GM21717 (cell line): ENCODE results near the gene TEX2.
A peak's percentile ranks its signal among the peaks of the same experiment; 100 is the strongest.

Experiments used
- ATAC-seq: cut with Tn5 transposase; IDR thresholded peaks from one replicate; pipeline ENCODE4 v1.9.1; 2021; ENCODE audit warnings: mild to moderate bottlenecking, moderate library complexity; ENCODE audit not compliant: unreplicated experiment

Gene TEX2

DNA sequence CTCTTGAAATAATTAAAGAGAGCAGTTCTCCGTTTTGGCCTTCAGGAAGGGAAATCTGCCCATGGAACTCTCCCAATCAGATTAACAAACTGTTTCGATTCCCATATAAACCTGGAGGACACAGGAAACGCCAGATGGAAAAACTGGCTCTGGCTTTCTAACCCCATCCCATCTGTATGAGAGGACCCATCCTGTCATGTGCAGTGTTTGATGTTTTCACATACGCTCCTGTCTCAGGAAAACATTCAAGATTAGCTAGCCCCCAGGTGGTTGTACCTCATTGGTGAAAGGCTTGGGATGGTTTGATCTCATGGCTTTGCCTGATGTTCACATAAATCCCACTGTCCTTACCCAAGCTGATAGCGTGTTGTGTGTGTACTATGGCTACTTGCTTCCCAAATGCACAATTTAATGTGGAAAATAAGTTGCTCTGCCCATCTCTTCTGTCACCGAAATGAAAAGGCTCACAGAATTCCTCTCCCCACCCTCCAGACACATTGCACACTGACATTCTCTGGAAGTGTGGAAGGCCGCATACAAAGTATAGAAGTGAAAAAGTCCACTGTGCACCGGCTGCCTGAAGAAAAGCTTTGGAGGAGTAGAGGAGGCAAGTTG, 114.9 kb downstream of the TEX2 start:
- ATAC-seq, result no peak

- ATAC-seq, result no peak
Observed at GRCh38 chr17:64147110-64148016, 115.7 kb downstream of the TEX2 start.

GRCh38 chr17:64146418-64147109, 116.5 kb downstream of the TEX2 start:
- ATAC-seq, result peak; percentile 25

- ATAC-seq, result peak; percentile 96
Observed at GRCh38 chr17:64145751-64146417, 117.2 kb downstream of the TEX2 start.

DNA sequence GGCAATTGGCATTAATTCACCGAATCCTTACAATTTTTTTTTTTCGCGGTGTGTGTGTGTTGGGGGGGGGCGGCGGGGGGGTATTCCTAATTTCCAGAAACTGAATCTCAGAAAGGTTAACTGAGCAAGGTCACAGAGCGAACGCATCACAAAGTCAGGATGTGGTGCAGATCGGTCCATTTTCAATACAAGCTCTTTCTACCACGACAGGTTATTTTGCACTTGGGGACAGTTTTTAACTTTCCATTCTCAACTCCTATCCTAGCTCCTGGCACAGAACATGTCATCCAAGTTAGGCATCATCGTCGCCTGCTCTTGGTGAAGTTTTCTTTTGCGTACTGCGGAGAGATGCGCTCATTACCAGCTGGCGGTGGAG, 117.7 kb downstream of the TEX2 start:
- no peak for ATAC-seq

DNA sequence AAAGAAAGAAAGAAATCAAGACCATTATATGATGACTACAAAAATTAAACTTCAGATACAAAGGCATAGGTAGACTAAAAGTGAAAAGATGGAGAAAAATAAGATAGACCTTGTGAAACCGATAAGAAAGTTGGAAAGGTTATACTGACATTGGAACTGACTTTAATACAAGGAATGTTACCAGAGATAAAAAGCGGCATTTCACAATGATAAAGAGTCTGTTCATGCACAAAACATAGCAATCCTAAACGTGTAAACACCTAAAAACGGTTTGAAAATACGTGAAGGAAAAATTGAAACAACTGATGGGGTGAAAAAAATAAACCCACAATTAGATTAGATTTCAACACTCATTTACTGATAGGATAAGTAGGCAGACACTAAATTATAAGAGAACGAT, 123.5 kb downstream of the TEX2 start:
- no peak for ATAC-seq

- ATAC-seq, result no peak
Observed at GRCh38 chr17:64138441-64138840, 124.6 kb downstream of the TEX2 start.

GRCh38 chr17:64135000-64135399, 128.1 kb downstream of the TEX2 start:
- ATAC-seq, result no peak

- ATAC-seq, result no peak
Observed at GRCh38 chr17:64134216-64134970, 128.7 kb downstream of the TEX2 start.

GRCh38 chr17:64133546-64134215, 129.4 kb downstream of the TEX2 start:
- ATAC-seq, result no peak

DNA sequence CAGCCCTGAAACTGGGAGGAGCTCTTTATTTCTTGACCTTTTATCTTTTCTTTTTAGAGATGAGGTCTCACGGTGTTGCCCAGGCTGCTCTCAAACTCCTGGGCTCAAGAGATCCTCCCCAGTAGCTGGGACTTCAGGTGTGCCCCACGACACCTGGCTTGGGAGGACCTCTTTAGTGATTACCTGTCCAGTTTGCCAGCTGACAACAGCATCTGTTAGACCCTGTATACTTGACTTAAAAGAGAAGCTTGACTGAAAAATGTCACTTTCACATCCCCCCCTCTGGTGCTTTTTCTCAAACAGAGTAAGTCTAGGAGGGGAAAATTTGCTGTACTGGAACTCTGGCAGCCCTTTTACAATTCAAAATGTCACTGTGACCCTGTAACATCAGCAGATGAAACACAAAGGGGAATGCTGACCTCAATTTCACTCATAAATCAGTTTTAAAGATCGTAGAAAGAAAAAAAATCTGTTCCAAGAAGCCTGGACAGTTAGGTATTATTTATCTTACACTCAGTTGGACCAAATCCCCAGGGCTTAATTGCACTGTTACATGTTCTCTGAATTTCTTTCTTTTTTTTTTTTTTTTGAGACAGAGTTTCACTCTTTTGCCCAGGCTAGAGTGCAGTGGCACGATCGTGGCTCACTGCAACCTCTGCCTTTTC, 131.3 kb downstream of the TEX2 start:
- ATAC-seq, result no peak

DNA sequence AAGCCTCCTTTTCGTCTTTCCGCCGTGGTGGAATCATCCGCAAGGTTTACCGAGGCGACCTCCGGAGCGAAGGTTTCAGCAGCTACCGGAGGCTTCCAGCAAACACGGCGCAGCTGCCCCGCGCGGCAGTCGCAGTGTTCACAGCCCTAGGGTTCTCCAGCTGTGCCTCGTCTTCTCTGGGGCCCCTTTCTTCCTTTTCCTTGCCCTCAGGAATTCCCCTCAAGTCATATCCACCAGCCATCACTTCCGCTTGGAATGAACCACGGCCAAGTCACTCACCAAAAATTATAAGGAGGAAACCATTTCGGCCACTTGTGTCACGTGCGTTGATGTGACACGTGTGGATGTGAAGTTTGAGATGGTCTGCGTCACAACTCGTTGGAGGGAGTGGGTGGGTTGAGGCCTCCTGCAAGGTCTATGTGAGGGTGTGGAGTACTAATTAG, 132.5 kb downstream of the TEX2 start:
- ATAC-seq, result peak; percentile 5

DNA sequence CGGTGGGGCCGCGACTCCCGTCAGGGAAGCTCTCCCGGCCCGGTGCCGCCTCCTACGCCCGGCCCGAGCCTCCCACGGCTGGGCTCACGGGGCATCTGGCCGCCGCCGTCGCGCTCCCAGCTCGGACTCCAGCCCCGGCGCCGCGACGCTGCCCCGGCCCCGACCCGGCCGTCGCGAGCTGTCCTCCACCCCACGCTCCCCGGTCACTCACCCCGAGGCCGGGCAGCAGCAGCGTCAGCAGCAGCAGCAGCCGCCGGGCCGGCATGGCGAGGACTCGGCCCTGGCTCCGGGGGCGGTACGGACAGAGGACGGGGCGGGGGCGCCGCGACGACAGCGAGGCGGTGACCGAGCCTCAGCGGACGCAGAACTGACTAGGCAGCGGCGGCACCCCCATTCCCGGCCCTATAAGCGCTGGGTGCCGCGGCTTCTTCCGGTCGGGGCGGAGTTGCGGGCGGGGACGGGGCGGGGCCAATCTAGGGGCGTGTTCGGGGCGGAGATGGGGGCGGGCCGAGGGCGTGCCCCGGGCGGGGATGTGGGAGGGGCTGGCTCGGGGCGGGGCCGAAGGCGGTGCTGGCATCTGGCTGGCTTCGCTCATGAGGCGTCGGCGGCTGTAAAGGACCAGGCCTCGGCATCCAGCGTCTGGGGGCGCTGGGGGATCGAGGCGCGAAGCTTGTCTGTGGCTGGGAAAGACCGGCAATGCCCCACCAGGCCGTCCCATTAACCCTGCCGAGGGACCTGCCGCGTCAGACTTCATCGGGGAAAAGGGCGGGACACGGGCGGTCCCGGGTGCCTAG, 133.1 kb downstream of the TEX2 start, which contains the start of gene ERN1:
TSS of gene ERN1 (minus strand) at position 380 of the 794 bp plus-strand sequence. CDS start at position 265, 115 bp downstream.
- peak; percentile 74 for ATAC-seq

DNA sequence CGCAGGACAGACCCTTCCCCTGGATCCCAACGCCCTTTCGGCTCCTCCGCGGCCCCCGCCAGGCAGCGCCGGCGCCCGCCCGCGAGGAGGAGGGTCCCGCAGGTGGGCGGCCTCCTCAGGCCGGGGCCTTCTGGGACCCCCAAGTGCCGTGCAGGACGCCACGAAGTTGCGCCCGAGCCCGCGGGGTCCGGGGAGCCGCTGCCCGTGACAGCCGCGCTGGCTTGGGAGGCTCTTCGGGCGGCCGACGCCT, 133.6 kb downstream of the TEX2 start:
- ATAC-seq, result no peak

DNA sequence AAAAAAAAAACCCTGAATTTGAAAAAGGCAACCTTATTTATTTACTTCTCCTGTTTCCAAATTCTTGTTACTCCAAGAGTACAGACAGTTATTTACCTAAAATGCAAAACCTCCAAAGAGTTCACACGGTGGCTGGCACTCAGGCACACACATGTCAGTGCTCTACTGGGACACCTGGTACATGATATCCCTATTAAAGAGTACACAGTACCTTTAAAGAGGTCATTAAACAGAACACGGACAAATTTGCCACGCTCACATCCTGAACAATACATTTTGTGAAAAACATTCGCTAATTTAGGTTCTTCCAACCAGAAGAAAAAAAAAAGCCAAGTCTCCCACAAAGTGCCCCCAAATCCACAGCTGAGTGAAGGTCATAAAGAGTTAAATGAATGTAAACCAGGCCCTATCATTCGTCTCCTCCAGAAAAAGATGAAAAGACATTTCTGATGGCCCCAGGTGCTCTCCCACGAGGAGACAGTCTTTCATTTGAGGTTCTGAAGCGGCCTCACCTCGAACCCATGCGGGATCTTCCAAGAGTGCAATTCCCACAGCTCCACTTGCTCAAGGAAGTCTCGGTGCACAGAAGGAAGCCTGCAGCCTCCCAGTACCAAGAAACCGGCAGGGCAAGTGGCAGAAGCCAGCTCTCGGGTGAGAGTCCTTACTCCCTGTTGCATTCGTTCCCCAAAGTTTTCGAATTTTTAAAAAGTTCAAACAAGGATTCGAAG, 134.1 kb downstream of the TEX2 start:
- peak; percentile 0 for ATAC-seq

DNA sequence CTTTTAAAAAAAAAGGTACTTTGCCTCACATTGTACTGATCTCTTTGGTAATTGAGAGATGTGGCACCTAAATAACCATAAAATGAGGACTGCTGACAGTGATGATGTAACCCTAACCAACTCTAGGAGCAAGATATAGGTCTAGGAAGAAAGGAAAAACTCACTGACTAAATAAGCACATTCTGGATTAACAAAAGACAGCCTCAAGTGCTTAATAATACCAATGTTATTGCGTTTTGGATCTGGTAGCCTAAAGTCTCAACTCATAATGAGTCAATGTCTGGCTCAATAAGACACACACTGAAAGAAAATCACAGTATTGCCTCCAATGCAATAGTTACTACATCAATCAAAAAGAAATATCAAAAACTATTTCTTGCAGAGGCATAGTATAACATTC, 136.1 kb downstream of the TEX2 start:
- ATAC-seq, result no peak

DNA sequence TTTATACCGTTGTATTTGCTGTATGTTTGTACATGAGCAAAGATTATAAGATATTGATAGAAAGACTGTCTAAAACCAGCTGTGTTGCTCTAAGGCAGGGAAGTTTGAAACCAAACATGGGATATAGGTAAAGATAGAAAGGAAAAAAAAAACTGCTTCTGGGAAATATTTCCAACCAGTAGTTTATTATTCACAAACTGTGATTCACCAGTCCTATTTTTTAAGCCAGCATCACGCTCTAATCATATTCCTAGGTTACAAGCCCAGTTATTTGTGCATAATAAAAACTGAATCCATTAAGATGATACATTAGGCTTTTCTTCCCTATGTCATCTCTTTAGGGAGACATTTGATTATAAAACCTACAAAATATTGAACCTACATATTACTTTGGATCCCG, 137.1 kb downstream of the TEX2 start:
- ATAC-seq, result no peak

DNA sequence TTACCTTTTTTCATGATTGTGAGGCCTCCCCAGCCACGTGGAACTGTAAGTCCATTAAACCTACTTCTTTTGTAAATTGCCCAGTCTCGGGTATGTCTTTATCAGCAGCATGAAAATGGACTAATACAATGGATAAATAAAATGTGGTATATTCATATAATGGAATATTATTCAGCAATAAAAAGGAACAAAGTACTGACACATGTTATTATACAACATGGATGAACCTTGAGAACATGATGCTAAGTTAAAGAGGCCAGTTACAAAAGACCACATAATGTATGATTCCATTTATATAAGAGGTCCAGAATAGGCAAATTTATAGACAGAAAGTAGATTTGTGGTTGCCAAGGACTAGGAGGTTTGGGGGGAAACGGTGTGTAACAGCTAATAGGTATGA, 138.5 kb downstream of the TEX2 start:
- no peak for ATAC-seq
